ENCODE measurements around the gene CPT1C. TPM values are rescaled to one million over a fixed set of nuclear protein-coding genes. Genes with fewer than 3 reads are reported as not detected.

The CPT1C gene
- total and polyA plus RNA-seq, 2 of the 8 experiments (the other 6 are each of a cell fraction or from before 2014, with no cell fraction given): 79.6 to 91.8 TPM

- TF ChIP-seq EZH2 (IDR thresholded peaks at IDR 0.05; ENCODE audit: low read depth, low read length, severe bottlenecking): no peak
- TF ChIP-seq SIN3A (conservative IDR thresholded peaks at IDR 0.05 in 1 of 2, IDR thresholded peaks at IDR 0.05 in 1 of 2; ENCODE audit: low read depth in 1 of 2, low read length in 2 of 2): no peak
- no peak for TF ChIP-seq BACH1 (IDR thresholded peaks at IDR 0.05; ENCODE audit: low read length)
Measured at GRCh38 chr19:49700563-49700962, 9.6 kb downstream of the CPT1C start (continued).

Data from H1 (cell line).